HG03064 (cell line): Measurements from ENCODE around the gene CHRNA9.

Experiments
- ATAC-seq: cut with Tn5 transposase; IDR thresholded peaks from one replicate; pipeline ENCODE4 v1.9.1; 2021; ENCODE audit warnings: low read depth; ENCODE audit not compliant: unreplicated experiment

The CHRNA9 gene

DNA sequence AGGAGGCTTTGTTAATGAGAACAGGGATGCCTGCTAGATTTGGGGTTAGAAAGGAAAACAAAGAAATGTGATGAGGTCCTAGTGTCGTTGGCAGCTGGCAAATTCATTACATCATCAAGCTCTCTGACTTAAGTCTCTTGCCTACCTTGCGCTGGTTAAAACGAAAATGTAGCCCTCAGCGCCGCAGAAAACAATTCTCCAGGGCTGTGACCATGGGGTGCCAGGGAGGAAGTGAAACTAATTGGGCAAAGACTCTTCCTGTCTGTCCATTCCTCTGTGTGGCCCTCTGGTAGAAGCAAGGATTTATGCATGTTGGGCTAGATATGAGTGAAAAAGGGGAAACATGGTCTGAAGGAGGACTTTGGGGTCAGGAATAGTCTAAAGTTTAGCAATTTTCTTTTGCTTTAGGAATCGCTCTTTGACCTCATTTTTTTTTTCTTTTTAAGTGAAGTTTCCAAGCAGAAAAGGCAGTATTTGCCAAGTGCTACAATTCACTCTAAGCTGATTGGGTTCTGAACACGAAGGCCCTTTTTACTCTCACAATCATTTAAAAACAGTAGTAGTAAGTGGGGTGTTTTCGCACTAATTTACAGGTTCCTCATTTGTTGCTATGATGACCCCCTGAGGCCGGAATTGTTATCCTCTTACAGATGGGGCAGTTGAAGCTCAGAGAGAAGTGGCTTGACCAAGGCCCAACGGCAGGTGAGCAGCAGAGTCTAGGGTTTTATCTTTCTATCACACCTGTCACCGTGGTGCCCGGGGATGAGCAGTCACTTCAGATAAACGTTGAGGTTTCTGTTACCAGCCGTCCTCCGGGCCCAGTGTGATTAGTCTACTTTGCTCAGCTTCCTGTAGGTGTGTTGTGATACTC, 27.3 kb upstream of the CHRNA9 start:
- ATAC-seq = no peak

DNA sequence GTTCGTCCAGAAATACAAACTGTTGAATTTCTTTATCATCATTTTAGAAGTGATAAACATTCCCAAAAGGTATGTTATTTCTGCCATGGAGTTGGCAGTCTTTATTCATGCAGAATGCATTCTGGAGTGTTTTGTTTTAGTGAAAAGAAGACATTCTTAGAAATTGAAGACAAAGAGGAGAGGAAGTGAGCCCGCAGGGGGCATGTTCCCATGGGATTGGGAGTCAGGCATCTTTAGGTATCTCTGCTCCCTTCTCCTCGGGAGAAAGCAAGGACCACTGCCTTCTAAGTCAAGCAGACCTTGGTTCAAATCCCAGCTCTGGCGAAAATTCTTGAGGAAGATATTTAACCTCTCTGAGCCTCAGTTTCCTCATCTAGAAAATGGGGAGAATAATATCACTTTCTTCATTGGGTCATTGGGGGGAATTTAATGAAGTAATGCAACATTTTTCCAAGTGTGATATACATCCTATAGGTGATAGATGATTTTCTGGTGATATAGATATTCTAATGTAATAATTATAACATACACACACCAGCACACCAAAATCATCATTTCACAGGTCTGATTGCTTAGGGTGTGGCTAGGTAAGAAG, 26.5 kb upstream of the CHRNA9 start:
- no peak for ATAC-seq

DNA sequence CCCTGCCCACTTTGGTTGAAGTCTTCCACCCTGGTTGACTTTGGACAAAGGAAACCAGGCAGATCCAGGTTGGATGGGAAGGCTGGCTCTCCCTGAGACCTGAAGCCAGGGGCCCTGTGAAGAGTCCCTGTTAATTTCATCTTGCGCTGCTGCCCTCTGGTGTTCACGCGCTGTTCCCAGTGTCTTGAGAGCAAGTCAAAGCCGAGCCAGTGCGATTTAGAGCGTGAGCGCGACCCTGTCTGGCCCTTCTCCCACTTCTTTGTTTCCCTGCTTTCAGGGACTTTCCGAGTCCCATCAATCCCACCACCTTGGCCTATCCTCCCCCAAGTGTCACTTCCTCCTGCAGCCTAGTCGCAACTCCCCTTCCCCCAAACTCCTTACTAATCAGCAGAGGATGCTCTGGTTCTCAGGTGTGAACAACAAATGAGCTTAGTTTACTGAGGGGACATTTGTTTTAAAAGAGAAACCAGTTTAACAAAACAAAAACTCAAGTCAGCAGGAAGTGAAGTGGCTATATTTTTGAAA, 25.8 kb upstream of the CHRNA9 start:
- no peak for ATAC-seq

DNA sequence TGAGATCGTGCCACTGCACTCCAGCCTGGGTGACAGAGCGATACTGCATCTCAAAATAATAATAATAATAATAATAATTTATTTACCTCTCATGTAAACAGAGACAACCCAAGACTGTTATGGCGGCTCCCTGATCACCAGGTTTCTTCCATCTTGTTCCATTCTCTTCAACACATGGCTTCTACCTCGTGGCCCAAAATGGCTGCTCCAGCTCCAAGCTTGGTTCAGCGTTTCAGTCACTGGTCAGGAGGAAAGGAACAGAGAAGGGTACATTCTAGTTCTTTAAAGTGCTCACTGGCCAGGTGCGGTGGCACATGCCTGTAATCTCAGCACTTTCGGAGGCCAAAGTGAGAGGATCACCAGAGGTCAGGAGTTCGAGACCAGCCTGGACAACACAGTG, 24.9 kb upstream of the CHRNA9 start:
- no peak for ATAC-seq

DNA sequence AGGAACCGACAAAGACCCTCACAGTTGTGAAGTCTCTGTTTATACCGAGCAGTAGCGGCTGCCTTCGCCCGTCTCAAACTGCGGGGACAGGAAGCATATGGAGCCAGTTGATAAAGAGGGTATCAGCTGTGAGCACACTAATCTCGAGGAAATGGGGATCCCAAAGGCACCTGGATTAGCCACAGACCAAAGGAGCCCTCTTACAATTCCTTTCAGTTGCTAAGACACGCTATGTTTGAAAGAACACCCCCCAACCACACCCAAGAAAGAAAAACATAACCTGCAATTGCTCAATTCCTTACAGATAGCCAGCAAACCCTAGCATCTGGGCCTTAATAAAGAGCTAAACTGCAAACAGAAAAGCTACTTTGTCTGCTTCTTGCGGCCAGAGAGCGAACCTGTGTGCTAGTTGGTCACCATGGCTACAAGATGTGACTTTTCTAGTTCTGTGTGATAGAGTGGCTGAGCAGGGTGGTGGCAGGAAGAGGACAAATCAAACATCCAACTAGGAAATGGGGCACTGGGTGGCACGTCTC, 23.3 kb upstream of the CHRNA9 start:
- ATAC-seq = no peak

DNA sequence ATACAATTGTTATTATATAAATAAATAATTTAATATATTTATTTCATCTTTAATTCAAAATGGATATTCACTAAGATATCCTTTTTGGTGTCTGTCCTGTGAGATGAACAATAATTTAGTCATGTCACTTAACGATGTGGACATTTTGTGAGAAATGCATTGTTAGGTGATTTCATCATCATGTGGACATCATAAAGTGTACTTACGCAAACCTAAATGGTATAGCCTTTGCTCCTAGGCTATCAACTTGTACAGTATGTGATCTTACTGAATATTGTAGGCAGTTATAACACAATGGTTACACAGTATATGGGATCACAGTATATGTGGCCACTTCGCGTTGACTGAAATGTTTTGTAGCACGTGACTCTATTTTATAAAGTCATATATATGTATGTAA, 20.2 kb upstream of the CHRNA9 start:
- no peak for ATAC-seq

DNA sequence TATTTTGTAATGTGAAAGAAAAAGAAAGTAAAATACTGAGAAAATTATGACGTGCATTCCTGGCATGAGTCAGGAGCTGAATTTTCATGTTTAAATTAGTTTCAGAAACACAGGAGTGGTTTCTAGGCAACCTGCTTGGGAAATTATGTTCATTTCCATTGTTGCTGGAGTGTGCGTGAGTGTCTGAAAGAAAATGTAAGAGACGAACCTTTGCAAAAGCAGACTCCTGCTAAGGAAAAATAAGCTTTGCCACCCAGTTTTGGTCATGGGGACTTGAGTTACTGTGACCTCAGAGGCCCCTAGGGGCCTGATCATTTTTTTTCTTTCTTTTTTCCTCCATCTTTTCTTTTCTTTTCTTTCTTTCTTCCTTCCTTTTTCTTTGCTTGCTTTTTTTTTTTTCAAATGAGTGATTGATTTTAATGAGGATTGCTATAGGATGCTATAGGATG, 18.8 kb upstream of the CHRNA9 start:
- no peak for ATAC-seq

DNA sequence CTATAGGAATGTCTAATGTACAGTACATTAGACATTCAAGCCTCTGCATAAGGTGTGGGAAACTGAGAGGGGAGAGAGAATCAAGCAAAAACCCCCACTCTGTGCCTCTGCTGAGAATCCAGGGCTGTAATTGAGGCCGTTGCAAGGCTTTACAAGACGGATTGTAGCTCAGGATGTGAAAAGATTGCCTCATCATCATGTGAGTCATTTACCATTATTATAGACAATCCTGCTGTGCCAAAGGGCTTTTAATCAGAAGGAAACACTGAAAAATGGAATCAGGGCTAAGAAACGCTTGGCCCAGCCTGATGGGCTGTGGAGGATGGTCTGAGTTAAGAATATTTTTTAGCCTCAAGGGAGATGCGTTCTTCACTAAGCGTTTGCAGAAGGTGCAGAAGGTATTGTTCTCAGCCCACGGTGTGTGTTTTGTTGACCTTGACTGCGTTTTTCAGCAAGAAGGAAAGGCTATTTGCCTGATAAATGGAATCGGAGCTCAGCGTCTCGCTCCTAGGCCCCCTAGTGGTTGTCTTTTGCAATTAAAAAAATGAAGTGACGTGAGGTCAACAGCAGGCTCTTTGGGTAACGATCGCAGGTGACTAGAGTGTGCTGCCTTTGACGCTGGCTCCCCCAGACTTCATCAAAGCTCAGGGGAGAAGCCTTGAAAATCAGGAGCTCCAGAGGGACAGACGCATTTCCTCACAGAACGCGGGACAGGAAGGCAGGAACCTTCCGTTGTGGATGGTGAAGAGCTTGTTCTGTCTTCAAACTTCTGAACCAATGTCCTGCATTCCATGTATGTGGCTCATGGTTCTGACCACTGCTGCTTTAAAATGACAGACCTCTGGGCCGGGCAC, 18.1 kb upstream of the CHRNA9 start:
- ATAC-seq = peak; percentile 63

DNA sequence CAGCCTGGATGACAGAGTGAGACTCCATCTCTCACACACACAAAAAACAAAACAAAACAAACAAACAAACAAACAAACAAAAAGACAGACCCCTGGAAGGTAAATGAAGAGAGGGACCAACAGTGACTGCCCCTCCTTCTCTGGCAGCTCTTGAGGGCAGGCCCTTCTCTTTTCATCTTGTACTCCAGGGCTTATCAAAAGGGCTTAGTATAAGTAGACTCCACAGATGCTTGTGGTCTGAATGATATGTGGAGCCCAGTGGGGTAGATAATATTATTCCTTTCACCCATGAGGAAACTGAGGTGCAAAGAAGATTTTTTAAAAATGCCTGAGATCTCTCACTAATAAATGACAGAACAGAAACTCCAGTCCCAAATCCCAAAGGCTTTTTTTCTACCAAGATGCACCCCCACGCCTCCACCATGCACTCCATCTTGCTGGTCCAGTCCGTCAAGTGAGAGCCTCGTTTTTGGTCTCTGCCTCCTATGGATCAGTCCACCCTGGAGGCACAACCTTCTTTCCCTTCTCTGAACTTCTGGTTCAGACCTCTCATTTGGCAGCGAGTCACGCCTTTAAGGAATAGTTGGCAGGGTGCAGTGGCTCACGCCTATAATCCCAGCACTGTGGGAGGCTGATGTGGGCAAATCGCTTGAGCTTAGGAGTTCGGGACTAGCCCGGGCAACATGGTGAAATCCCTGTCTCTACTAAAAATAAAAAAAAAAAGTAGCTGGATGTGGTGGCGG, 17.0 kb upstream of the CHRNA9 start:
- ATAC-seq = no peak

DNA sequence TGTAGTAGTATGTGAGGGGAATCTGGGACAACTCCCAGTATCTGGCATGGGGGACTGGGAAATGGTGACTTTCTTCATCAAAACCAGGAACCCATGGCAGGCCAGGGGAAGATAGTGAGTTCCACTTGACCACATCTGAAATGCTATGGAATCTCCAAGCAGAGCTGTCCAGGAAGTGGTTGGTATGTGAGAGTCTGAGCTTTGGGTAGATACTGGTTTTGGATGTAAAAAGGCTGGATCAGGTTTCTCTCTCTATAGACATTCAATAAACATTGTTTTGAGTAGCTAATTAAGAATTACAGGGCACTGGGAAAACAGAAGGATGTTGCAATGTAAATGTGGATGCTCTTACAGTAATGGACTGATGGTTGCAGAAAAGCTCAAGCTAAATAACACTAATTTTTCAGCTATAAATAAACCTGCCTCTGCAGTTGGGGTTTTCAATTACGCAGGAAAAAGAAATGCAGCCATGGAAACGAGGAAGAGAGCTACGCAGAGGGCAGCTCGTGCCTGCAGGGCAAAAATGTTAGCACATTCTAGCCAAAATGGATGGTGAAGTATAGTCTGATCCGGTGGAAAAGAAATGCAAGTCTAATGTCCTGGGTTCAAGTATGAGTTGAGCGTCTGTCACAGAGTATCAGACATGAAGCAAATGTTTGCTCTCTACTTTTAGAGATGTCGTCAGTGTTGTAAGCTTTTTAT, 13.4 kb upstream of the CHRNA9 start:
- no peak for ATAC-seq

DNA sequence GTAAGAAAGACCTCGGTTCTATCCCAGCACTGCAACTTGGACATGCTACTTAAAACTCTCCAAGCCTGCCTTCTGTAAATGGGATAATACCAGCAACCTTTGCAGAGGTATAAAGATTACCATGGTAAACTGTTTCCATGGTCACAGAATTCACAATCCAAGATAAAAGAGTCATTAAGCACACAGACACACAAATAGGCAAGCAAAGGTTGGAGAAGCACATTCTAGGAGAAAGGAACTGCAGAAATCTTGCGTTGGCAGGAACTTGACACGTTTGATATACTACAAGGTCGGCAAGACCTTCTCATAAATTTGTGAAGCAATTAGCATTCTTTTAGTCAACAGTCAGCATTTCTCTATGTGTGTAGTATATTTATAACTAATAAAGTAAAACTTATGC, 12.3 kb upstream of the CHRNA9 start:
- no peak for ATAC-seq

DNA sequence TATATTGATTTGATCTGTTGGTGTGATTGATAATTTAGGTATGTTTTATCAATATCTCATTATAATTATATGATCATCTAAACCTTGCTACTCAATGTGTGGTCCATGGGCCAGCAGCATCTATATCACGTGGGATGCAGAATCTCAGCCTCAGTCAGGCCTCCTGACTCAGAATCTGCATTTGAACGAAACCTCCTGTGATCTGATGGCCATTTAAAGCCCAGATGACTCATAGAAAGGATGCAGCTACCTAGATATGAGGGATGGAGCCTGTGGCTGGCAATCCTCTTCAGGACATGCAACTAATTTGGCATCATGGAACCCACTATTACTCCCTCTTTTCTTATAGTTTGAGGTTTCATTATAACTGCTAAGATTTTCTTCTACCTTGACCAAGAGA, 11.3 kb upstream of the CHRNA9 start:
- no peak for ATAC-seq

DNA sequence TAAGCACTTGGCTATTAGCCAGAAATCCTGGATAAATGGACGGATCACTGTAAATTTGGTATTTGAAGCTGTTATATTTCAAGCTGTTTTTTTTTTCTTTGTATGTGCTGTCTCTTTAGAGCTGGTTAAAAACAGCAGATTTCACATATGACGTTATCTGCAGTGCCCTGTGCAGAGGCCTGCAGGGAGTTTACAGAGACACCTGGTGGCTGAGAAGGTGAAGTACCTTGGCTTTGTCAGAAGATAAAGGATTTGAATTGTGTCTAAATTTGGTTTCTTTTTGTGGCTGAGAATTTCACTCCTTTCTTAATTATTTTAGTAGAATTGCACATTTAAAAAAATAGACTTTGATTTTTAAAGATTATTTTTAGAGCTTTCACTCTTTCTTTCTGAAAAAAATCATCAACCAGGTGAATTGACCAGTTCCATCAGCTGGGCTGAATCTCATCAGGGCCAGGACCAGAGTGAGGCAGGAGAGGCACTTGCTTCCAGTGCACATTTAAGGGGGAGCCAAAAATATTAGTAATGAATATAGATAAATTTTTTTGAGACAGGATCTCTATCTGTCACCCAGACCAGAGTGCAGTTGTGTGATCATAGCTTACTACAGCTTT, 9.6 kb upstream of the CHRNA9 start:
- ATAC-seq = peak; percentile 77

DNA sequence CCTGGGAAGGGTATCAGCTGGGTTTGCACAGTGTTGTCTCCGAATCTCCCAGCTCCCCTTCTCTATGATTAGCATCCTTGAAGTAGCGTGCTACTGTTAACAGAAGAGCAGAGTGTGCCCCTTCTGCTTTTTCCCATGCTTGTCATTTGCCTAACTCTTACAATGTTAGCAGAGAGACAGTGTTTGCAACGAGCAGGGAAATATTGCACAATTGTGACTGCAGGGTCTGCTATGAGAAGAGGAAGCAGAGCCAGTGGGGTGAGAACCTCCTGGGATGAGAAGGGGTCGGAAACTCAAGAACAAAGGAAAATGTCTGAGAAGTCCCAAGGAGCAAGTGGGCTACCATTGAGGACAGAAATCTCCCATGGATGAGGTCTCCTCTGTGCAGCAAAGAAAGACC, 7.8 kb upstream of the CHRNA9 start:
- ATAC-seq = no peak

DNA sequence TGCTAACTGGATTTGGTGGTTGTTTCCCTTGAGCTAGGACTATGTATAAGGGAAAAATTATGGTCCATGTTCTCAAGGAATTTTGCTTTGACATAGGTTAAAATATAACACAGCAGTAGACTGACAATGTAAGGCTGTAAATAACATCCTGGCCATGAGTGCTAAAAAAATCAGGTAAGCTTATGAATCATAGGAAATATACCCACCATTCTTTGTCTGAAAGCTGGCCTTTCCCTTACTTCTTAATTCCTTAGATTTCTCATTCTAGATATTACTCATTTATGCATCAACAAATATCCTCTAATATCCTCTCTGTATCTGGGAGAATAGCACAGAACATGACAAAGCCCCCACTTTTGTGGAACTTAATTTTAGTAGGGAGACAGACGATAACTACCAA, 6.8 kb upstream of the CHRNA9 start:
- ATAC-seq = no peak

DNA sequence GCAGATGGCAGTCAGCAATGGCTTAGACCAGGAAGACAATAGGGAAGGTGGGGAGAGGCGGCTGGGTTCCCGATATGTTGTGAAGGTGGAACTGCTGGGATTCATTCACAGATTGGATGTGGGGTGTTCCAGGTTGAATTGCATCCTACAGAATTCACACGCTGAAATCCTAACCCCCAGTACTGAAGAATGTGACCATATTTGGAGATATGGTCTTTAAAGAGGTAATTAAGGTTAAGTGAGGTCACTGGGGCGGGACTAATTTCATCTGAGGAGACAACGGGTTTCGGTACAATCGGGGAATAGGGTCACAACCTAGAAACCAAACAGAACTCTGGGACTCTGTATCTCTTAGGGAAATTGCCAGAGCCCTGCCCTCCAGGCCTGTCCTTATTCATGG, 5.3 kb upstream of the CHRNA9 start:
- no peak for ATAC-seq

DNA sequence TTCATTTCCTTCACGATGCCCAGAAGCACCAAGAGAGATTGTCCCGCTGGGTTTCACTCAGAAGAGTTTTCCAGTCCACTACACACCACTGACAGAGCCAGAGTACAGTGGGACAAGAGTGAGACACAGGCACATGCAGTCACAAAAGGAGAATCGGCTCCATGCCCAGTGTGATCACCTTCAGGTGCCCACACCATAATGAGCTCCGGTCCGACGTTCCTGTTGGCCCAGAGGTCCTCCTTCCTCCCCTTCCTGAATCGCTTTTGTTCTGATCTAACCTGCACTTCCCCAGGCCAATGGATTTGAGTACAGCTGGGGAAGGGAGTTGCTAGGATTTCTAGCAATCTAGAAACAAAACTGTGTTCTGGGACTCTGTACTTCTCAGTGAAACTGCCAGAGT, 4.6 kb upstream of the CHRNA9 start:
- ATAC-seq = no peak

DNA sequence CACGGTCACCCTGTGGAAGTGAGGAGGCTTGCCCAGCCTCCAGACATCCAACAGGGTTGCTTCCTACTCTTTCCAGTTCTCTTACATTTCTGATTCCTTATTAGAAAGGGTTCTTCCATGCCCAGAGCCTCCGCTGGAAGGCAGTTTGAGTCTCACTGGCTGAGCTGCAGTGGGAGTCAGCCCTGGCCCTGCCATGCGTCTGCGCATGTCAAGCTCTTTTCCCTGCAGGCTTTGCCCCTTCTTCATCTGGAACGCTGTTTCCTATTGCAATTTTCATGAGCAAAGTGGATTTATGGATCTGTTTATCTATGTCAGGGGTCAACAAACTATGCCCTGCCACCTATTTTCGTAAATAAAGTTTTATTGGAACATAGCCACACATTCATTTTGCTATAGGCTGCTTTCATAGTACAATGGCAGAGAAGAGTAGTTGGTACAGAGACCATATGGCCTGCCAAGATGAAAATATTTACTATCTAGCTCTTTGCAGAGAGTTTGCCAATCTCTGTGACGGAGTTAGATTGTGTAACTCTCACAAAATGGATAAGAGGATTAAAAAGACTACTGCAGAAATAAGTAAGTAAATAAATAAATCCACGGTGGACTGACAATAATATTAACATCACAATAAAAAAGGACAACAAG, 3.9 kb upstream of the CHRNA9 start:
- no peak for ATAC-seq

DNA sequence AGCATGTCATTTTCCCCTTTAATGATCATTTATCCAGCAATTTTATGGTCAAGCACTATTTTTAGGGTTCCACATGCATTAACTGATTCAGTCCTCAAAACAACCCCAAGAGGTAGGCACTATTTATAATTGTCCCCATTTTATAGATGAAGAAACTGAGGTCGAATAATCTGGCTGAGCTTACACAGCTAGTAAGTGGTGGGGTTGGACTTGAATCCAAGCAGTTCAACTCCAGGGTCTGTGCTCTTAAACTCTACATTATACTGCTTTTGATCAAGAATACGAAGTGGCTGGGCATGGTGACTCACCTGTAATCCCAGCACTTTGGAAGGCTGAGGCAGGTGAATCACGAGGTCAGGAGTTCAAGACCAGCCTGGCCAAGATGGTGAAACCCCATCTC, 3.2 kb upstream of the CHRNA9 start:
- no peak for ATAC-seq
